GM11168 (cell line): Measurements from ENCODE around the gene ASCC3.

Experiments
- in situ Hi-C: fragments of 300-500 bp; cut with MboI; formaldehyde crosslinking; loops from one replicate; pipeline ENCODE4 v1.12.0; 2022; ENCODE audit warnings: low sequenced_read_pairs; ENCODE audit not compliant: unreplicated experiment

Gene ASCC3, protein sequence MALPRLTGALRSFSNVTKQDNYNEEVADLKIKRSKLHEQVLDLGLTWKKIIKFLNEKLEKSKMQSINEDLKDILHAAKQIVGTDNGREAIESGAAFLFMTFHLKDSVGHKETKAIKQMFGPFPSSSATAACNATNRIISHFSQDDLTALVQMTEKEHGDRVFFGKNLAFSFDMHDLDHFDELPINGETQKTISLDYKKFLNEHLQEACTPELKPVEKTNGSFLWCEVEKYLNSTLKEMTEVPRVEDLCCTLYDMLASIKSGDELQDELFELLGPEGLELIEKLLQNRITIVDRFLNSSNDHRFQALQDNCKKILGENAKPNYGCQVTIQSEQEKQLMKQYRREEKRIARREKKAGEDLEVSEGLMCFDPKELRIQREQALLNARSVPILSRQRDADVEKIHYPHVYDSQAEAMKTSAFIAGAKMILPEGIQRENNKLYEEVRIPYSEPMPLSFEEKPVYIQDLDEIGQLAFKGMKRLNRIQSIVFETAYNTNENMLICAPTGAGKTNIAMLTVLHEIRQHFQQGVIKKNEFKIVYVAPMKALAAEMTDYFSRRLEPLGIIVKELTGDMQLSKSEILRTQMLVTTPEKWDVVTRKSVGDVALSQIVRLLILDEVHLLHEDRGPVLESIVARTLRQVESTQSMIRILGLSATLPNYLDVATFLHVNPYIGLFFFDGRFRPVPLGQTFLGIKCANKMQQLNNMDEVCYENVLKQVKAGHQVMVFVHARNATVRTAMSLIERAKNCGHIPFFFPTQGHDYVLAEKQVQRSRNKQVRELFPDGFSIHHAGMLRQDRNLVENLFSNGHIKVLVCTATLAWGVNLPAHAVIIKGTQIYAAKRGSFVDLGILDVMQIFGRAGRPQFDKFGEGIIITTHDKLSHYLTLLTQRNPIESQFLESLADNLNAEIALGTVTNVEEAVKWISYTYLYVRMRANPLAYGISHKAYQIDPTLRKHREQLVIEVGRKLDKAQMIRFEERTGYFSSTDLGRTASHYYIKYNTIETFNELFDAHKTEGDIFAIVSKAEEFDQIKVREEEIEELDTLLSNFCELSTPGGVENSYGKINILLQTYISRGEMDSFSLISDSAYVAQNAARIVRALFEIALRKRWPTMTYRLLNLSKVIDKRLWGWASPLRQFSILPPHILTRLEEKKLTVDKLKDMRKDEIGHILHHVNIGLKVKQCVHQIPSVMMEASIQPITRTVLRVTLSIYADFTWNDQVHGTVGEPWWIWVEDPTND (N-terminal part only)

DNA sequence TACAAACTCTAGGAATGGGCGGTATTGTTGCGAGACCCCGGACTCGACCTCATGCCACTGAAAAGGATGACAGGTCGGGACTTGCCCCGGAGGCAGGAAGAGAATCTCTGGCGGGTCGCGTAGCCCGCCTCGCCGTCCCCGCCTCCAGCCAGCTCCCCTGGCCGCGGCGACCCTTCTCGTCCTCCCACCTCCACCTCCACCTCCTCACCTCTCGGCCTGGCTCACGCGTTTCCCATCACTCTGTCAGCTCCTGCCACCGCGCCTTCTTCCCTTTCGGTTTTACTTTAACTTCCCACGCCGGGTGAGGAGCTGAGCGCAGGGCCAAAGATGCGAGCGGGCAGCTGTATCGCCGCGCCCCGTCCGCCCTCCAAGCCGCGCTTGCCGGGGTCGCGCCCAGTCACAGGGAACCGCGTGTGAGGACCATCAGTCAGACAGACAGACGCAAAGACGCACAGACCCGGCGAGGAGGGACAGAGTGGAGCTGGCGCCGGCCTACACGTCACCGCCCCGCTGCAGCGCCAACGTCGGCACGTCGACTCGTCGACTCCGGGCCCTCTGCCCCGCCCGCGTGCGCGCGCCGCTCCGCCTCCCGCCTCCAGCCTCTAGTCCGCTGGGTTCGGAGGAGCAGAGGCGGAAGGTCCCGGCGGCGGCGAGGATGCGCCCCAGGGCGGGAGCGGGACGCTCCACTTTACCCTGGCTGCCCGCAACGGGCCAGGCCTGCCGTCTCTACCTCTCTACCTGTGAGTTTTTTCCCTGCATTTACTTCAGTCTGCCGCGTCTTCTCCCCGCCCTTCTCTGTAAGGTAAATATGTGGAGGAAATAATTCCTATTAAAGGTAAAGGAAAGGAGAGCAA is at the start of gene ASCC3:
Gene ASCC3, minus strand, starts transcription at position 477 of the 854 bp plus-strand sequence. CDS start 13,332 bp downstream, outside the sequence.
- in situ Hi-C loops = no loop called here

DNA sequence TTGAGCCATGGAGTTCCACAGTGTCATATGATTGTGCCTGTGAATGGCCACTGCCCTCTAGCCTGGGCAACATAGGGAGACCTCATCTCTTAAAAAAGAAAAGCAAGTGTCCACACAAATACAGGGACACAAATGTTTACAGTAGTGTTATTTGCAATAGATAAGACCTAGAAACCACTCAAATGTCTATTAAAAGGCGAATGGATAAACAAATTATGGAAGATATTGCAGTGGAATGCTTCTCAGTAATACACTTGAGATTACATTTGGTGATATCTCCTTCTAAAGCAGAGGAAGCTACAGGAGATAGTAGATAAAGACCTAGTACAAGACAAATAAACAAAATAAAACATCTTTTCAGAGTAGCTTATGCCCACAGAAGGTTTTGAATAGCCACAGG is 44.6 kb upstream of the ASCC3 start:
- in situ Hi-C loops = no loop called here

DNA sequence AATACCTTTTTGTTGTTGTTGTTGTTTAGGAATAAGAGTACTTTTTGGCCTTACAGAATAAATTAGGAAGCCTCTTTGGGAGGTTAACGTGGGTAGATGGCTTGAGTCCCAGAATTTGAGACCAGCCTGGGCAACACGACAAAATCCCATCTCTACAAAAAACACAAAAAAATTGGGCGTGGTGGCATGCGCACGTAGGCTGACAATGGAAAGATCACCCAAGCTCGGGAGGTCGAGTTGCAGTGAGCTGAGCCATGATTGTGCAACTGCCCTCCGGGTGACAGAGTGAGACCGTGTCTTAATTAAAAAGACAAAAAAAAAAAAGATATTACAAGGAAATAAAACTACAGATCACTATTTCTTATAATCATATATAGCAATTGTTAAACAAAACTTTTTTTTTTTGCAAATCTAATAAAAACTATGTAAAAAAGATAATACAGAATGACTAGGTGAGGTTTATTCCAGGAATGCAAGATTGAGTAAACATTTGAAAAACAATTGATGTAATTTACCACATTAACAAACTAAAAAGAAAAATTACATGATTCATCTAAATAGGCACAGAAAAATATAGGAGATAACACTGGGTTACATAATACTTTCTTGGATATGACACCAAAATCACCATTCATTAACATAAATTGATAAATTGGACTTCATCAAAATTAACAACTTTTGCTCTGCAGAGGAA is 43.6 kb upstream of the ASCC3 start:
- in situ Hi-C loops = no loop called here

DNA sequence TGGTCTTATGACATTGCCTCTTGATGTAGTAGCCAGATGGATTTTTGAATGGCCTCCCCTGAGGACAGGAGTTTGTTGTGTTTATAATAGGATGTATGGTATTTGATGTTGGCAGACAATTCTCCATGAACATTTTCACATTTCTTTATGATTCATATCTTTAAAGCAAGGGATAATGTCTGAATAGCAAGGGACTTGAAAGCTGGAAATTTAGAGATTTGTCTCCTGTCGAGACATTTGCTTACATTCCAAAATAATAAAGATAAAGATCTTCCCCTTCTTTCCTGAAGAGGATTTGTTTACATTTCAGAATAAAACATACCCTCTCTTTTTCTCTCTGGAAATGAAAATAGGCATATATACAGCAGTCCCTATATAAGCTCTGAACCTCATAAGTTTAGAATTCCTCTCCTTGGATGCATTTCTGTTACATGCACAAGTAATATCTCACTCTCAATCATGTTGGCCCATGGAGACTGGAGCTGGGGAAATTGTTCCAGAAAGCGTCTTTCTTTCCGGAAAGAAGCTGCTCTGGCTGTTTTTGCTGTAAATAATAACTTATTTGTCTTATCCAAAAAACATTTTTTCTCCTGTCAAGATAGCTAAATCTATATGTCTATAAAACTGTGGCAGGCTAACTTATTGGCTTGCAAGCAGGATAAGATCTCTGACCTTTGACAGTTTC is 42.5 kb upstream of the ASCC3 start:
- in situ Hi-C loops = no loop called here

DNA sequence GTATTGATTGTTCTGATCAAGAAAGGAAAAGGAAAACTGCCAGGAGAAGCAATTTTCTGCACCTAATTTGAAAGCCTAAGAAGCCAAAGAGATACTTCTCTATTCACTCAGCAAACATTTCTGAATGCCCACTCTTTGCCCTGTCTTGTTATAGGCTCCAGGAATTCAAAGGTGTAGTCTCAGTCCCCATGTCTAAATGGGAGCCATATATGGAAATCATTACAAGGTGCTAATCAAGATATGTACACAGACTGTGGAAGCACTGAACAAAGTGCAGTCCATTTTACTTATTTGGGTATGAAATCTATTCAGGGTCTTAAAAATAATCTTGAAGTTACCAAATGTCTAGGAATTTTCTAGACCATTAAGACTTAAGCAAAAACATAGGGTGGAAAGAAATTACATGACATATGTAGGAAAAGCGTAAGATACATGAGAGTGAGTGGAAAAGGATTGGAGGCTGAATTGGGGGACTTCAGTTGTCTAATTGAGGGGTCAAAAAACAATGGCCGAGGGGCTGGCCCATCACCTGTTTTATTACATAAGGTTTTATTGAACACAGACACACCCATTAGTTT is 39.0 kb upstream of the ASCC3 start:
- in situ Hi-C loops = no loop called here

DNA sequence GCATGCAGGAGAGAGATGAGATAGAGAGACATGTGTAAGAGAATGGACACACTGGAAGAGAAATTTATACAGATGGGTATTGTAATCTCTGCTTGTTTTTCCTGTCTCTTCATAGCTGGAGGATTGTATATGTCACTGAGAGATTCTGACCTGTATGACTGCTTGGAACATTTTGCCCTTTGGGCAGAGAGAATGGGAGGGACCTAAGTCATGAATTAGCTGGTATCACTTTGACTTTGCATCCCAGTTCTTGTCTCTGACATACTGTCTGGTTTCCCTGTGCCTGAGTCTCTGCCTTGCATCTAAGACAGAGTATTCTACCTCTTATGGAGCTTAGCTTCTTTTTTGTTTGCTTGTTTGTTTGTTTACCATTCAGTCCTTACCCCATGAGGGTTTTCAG is 37.0 kb upstream of the ASCC3 start:
- in situ Hi-C loops = no loop called here

DNA sequence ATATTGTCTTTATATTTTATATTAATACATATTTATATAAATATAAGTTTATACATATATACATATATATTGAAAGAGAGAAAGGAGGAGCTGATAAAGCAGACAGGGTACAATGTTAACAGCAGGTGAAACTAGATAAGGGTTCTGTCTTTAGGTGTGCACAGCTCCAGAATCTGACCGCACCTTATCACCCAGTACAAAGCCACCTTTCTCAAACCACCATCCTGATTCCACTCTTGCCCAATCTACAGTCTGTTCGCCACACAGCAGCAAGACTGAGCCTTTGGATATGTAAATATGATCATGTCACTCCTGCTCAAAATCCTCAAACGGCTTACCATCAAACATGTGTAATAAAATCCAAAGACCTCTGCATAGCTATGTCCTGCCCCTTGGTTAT is 34.7 kb upstream of the ASCC3 start:
- in situ Hi-C loops = no loop called here

DNA sequence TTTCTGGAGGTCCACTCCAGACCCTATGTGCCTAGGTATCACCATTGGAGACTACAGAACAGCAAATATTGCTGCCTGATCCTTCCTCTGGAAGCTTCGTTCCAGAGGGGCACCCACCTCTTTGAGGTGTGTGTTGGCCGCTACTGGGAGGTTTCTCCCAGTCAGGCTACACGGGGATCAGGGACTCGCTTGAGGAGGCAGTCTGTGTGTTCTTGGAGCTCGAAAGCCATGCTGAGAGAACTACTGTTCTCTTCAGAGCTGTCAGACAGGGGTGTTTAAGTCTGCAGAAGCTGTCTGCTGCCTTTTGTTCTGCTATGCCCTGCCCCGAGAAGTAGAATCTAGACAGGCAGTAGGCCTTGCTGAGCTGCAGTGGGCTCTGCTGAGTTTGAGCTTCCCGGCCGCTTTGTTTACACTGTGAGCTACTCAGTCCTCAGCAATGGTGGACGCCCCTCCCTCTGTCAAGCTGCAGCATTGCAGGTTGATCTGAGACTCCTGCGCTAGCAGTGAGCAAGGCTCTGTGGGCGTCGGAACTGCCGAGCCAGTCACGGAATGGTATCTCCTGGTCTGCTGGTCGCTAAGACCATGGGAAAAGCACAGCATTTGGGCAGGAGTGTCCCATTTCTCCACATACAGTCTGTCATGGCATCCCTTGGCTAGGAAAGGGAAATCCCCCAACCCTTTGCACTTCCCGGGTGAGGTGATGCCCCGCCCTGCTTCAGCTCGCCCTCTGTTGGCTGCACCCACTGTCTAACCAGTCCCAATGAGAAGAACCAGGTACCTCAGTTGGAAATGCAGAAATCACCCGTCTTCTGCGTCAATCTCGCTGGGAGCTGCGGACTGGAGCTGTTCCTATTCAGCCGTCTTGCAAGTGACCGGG is 32.5 kb upstream of the ASCC3 start:
- in situ Hi-C loops = no loop called here

DNA sequence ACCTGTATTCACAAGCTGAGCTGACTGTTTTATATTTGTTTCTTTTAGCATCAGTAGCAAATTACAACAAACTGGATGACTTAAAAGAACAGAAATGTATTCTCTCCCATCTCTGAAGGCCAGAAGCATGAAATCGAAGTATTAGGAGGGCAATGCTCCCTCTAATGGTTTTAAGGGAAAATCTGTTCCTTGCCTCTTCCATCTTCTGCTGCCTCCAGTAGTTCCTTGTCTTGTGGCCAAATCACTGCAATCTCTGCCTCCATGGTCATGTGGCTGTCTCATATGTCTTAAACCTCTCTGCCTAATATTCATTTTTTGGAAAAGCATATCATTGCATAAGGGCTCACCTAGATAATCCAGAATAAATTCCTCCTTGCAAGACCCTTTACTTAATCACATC is 25.2 kb upstream of the ASCC3 start:
- in situ Hi-C loops = no loop called here

DNA sequence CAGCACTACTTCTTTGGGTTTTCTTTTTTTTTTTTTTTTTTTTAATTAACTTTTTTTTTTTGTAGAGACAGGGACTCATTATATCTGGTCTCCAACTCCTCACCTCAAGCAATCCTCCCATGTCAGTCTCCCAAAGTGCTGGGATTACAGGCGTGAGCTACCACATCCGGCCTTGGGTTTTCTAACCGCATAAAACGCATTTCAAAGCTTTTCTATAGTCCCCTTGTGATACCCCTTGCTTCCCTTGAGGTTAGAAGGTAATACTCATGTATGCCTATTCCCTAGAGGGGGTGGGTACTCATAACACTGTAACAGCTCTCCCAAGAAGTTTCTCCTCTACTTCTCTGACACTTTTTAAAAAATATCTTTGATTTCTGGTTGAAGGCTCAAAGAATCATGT is 23.9 kb upstream of the ASCC3 start:
- in situ Hi-C loops = no loop called here

DNA sequence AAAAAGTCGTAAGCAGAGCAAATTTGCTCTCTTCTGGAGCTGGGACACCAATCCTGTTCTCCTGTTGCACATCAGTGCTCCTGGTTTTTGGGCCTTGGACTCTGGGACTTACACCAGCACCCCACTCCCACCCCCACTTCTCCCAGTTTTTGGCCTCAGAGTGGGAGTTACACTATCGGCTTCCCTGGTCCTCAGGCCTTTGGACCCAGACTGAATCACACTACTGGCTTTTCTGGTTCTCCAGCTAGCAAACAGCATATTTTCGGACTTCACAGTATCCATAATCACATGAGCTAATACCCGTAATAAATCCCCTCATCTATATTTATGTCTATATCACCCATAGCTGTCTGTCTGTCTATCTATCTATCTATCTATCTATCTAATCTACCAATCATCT is 23.2 kb upstream of the ASCC3 start:
- in situ Hi-C loops = no loop called here

DNA sequence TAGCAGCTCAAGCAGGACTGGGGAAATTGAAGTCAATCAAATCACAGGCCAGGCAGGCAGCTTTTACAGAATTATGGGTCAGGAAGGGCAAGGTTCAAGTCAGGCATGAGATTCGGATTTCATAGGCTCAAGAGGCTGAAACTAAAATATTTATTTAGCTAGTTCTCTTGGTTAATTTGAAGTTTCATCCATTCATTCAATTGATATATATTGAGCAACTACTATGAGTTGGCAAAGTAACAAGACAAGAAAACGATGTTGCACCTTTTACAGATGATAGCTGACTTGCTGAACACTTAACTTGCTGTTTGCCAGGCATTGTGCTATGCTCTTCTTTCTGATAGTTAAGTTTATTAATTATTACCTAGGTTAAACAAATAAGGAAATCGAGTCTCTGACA is 20.5 kb upstream of the ASCC3 start:
- in situ Hi-C loops = no loop called here

DNA sequence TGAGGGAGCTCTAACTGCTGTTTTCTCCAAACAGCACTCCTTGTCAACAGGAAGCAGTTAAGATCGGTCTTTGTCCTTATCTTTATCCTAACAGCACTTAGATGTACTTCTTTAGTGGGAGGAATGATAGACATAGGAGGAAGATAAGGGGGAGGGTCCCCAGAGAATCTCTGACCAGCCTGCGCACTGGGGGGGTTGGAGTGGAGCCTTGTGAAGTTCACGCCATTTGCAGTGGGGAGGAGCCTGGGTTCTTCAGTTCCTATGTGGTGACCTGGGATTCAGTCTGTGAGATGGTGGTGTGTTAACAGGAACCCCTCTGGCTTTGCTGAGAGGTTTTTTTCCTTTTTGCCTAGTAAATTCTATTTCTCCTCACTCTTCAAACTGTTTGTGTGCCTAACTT is 18.1 kb upstream of the ASCC3 start:
- in situ Hi-C loops = no loop called here

DNA sequence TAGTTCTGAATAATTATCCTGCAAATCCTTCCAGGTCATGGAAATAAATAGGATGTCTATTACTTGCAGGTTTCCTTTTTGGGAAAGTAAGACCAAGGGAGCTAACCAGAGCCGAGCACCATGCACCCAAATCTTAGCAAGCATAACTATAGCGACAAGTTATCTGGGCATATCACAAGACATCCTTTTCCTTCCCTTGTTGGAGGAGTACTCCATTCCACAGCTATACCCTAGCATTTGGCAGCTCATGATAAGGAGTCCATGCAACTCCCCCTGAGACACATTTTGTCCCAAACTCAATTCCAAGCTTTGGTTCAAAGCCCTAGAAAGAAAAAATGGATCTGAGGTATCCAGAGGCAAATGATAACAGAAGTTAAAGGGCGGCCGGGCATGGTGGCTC is 16.5 kb upstream of the ASCC3 start:
- in situ Hi-C loops = no loop called here

DNA sequence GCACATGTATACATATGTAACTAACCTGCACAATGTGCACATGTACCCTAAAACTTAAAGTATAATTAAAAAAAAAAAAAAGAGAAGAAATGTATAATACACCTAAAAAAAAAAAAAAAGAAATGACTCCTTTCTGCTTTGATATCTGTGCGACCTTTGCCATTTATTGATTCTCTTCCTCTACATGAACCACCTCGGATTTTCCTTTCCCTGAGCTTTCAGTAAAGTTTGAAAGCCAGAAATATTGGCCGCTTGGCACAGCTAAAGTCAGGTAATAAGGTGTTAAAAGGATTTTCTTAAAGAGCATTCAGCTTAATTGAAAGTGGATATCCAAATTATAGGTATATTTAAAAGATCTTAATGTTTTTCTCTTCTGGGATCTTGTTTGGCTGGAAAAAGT is 12.6 kb upstream of the ASCC3 start:
- in situ Hi-C loops = no loop called here

DNA sequence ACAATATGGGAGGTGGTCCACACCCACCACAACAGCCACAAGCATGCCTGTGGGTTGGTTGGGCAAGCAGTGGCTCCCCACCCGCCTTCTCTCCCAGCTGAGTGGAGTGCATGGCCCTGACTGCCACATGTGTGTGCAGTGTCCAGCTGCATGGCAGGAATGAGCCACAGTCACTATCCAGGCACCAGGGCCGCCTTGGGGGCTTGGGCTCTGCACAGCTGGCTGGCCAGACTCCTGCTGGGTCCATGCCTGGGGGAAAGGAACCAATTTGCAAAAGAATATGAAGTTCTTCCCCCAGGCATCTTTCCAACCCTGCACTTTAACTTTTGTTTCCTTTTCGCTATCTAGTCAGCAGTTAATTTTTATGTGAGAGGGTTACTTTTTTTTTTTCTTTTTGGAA is 11.6 kb upstream of the ASCC3 start:
- in situ Hi-C loops = no loop called here

DNA sequence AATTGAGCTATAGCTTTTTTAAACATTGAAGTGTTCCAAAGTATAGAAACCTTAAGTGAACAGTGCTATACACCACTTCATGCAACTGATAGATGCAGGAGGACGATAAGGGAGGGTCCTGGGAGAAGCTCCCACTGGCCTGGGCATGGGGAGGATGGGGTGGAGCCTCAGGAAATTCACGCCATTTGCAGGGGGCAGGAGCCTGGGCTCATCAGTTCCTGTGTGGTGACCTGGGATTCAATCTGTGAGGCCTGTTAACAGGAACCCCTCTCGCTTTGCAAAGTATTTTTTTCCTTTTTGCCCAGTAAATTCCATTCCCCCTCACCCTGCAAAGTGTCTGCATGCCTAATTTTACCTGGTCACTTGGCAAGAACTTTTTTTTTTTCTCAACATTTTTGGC is 11.0 kb upstream of the ASCC3 start:
- in situ Hi-C loops = no loop called here
